Breast epithelium (tissue), 4 donors: ENCODE data around the gene ZNF341. TPM values are rescaled to one million over a fixed set of nuclear protein-coding genes. Genes with fewer than 3 reads are reported as not detected.
"Not testable (repeated sequence)": the region's sequence is repeated elsewhere in the genome, so short reads cannot be mapped to it uniquely, and the experiment has no call there.

Experiments
- DNase-seq, 2 donors: peaks; one replicate each; pipeline ENCODE4 v3.0.0-alpha.2; 2019; ENCODE audit warnings: low spot score in 2 of 2
- H3K27ac ChIP-seq, 2 donors: fragments of 200-600 bp; sonication (generic) in 1 of 2; one replicate each; pipeline ENCODE4 v1.5.1; 2016 to 2019; ENCODE audit warnings: mild to moderate bottlenecking in 1 of 2
- H3K27me3 ChIP-seq, 2 donors: fragments of 200-600 bp; sonication (generic) in 1 of 2; one replicate each; pipeline versions ENCODE4 v1.5.1 to v1.6.0; 2017 to 2019; ENCODE audit warnings: control low read depth in 1 of 2, mild to moderate bottlenecking in 1 of 2
- H3K36me3 ChIP-seq: fragments of 200-600 bp; one replicate; pipeline ENCODE4 v1.5.1; 2019
- H3K4me1 ChIP-seq, 2 donors: fragments of 200-600 bp; sonication (generic); one replicate each; pipeline ENCODE4 v1.5.1; 2016 to 2019; ENCODE audit warnings: control low read depth in 1 of 2
- H3K4me3 ChIP-seq, 3 donors: fragments of 200-600 bp; sonication (generic); 1 replicate in 2 of 3; 2 replicates in 1 of 3; pipeline ENCODE4 v1.5.1; 2016 to 2019; ENCODE audit warnings: mild to moderate bottlenecking in 3 of 3, moderate library complexity in 2 of 3
- H3K9me3 ChIP-seq, 2 donors: fragments of 200-600 bp; sonication (generic) in 1 of 2; one replicate each; pipeline ENCODE4 v1.5.1; 2016 to 2019; ENCODE audit warnings: control low read depth in 1 of 2
- CTCF ChIP-seq, 3 donors: fragments of 450-650 bp; IDR thresholded peaks; one replicate each; pipeline ENCODE4 v1.5.1; 2016 to 2017; ENCODE audit warnings: antibody characterized with exemption in 3 of 3, mild to moderate bottlenecking in 3 of 3, moderate library complexity in 3 of 3
- POLR2A ChIP-seq: fragments of 450-650 bp; IDR thresholded peaks from one replicate; pipeline ENCODE4 v1.6.1; 2016; ENCODE audit warnings: antibody characterized with exemption, mild to moderate bottlenecking, moderate library complexity
- POLR2AphosphoS5 ChIP-seq, 3 donors: sonication (generic); formaldehyde crosslinking; IDR thresholded peaks; one replicate each; pipeline ENCODE4 v1.6.1; 2017; ENCODE audit warnings: antibody characterized with exemption in 3 of 3
- intact Hi-C: fragments of 100-400 bp; cut with DNase I; formaldehyde crosslinking; loops from one replicate; pipeline ENCODE4 v1.15.1; 2023; ENCODE audit warnings: low total_unique reads
- total RNA-seq, 3 donors: library from RNA; depleted of rRNA; stranded (reverse); fragments of >200 nt; gene quantifications; one replicate each; pipeline ENCODE4 v1.1.0, GENCODE V29; 2016

The ZNF341 gene
- total RNA-seq, 3 donors from 2014 or later: 1.8 to 3.3 (median 2.5) TPM

- peaks cover 0 to under 1% of the 10 kb centered on the region in 2 donors for H3K9me3 ChIP-seq
- no peak overlapping the region for H3K27ac ChIP-seq
- no peaks in the 10 kb centered on the region for H3K36me3 ChIP-seq
- no peak for TF ChIP-seq CTCF (IDR thresholded peaks at IDR 0.05)
- no peak for TF ChIP-seq POLR2AphosphoS5 (IDR thresholded peaks at IDR 0.05)
- no peak for TF ChIP-seq POLR2A
- intact Hi-C loops: no loop called here
- no peaks in the 10 kb centered on the region for H3K4me1 ChIP-seq
- no peak for DNase-seq
- no peaks in the 10 kb centered on the region for H3K27me3 ChIP-seq
- no peak overlapping the region for H3K4me3 ChIP-seq
Measured at GRCh38 chr20:33751775-33752174, 20.0 kb downstream of the ZNF341 start.

GRCh38 chr20:33753143-33753542, 21.3 kb downstream of the ZNF341 start:
- H3K4me3 ChIP-seq: no peak overlapping the region
- no peaks in the 10 kb centered on the region for H3K36me3 ChIP-seq
- no peaks in the 10 kb centered on the region for H3K4me1 ChIP-seq
- peaks cover 6 to 10% of the 10 kb centered on the region in 2 donors for H3K9me3 ChIP-seq
- DNase-seq: no peak
- no peak overlapping the region for H3K27ac ChIP-seq
- intact Hi-C loops: no loop called here
- no peaks in the 10 kb centered on the region for H3K27me3 ChIP-seq
- TF ChIP-seq CTCF (IDR thresholded peaks at IDR 0.05) (no peak), POLR2A (no peak), POLR2AphosphoS5 (IDR thresholded peaks at IDR 0.05) (no peak)

GRCh38 chr20:33753763-33754162, 22.0 kb downstream of the ZNF341 start:
- no peak overlapping the region for H3K4me3 ChIP-seq
- peaks cover 6 to 10% of the 10 kb centered on the region in 2 donors for H3K9me3 ChIP-seq
- DNase-seq: no peak
- H3K27me3 ChIP-seq: no peaks in the 10 kb centered on the region
- H3K4me1 ChIP-seq: no peaks in the 10 kb centered on the region
- TF ChIP-seq POLR2A (no peak), POLR2AphosphoS5 (IDR thresholded peaks at IDR 0.05) (no peak), CTCF (IDR thresholded peaks at IDR 0.05) (no peak)
- intact Hi-C loops: no loop called here
- H3K36me3 ChIP-seq: no peaks in the 10 kb centered on the region
- H3K27ac ChIP-seq: no peak overlapping the region

GRCh38 chr20:33755936-33756490, 24.2 kb downstream of the ZNF341 start:
- H3K27me3 ChIP-seq, H3K27ac ChIP-seq, DNase-seq, H3K4me1 ChIP-seq, H3K9me3 ChIP-seq, intact Hi-C loops, H3K4me3 ChIP-seq, H3K36me3 ChIP-seq: not testable (repeated sequence)

GRCh38 chr20:33757046-33757445, 25.2 kb downstream of the ZNF341 start:
- intact Hi-C loops: no loop called here
- no peak overlapping the region for H3K27ac ChIP-seq
- TF ChIP-seq POLR2A: no peak
- no peak overlapping the region for H3K4me3 ChIP-seq
- no peaks in the 10 kb centered on the region for H3K27me3 ChIP-seq
- no peaks in the 10 kb centered on the region for H3K4me1 ChIP-seq
- H3K36me3 ChIP-seq: no peaks in the 10 kb centered on the region
- peaks cover 6 to 10% of the 10 kb centered on the region in 2 donors for H3K9me3 ChIP-seq
- no peak for DNase-seq

- H3K36me3 ChIP-seq: no peaks in the 10 kb centered on the region
- no peak for DNase-seq
Measured at GRCh38 chr20:33757458-33757857, 25.7 kb downstream of the ZNF341 start.

More at GRCh38 chr20:33757458-33757857, 25.7 kb downstream of the ZNF341 start:
- TF ChIP-seq POLR2A (no peak), CTCF (IDR thresholded peaks at IDR 0.05) (no peak), POLR2AphosphoS5 (IDR thresholded peaks at IDR 0.05) (no peak)
- Histone ChIP-seq H3K9me3 (peaks cover 6 to 10% of the 10 kb centered on the region in 2 donors), H3K27ac (no peak overlapping the region), H3K27me3 (no peaks in the 10 kb centered on the region), H3K4me3 (no peak overlapping the region), H3K4me1 (no peaks in the 10 kb centered on the region)
- intact Hi-C loops: no loop called here
